HUES64 (cell line): Measurements from ENCODE around the gene RAVER2.
"Not testable (repeated sequence)": the region's sequence is repeated elsewhere in the genome, so short reads cannot be mapped to it uniquely, and the experiment has no call there.

Experiments
- H3K27ac ChIP-seq: 2 replicates; pipeline ENCODE4 v1.7.0; 2013; ENCODE audit warnings: low read depth, low read length, inconsistent platforms
- H3K27me3 ChIP-seq: 2 replicates; pipeline ENCODE4 v1.6.1; 2013; ENCODE audit warnings: mild to moderate bottlenecking, low read length; ENCODE audit not compliant: insufficient read depth
- H3K36me3 ChIP-seq: 2 replicates; pipeline ENCODE4 v1.6.1; 2013; ENCODE audit warnings: mild to moderate bottlenecking, low read length; ENCODE audit not compliant: insufficient read depth
- H3K4me1 ChIP-seq: 2 replicates; pipeline ENCODE4 v1.6.1; 2013; ENCODE audit warnings: mild to moderate bottlenecking, low read length, moderate library complexity; ENCODE audit not compliant: insufficient read depth
- H3K4me3 ChIP-seq: 2 replicates; pipeline ENCODE4 v1.5.1; 2013; ENCODE audit warnings: mild to moderate bottlenecking, low read length, moderate library complexity
- H3K9ac ChIP-seq: 2 replicates; pipeline ENCODE4 v1.6.1; 2013; ENCODE audit warnings: mild to moderate bottlenecking, low read depth, low read length
- H3K9me3 ChIP-seq: 2 replicates; pipeline ENCODE4 v1.6.1; 2013; ENCODE audit warnings: low read depth, low read length; ENCODE audit not compliant: insufficient read depth
- WGBS: fragments of 150-250, 120-280 bp; methylation state at CpG from one replicate; pipeline ENCODE4 v1.1.7; 2013; ENCODE audit warnings: missing lambda C conversion rate; 5-methylcytosine and 5-hydroxymethylcytosine counted together

RAVER2 gene

DNA sequence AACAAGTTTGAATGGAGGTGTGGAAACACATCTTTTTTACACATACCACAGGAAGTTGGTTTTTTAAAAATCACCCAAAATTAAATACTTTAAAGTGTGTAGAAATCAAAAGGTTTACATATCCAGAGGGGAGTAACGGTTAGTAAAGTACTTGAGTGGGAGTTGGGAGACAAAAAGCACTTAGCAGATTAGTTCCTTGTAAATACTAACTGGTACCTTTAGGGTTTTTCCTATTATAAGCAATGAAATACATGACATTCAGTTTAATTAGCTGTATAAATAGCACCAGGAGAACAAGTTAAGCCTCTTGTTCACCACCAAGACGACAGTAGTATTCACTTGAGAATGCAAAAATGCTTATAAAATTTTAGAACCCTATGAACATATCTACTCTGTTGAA lies 23.7 kb upstream of the RAVER2 start:
- H3K36me3 ChIP-seq = no peaks in the 10 kb centered on the region
- H3K4me3 ChIP-seq = no peak overlapping the region
- H3K27ac ChIP-seq = no peak overlapping the region
- WGBS = 83% methylated on average over 2 of the region's 2 CpGs
- H3K4me1 ChIP-seq = no peaks in the 10 kb centered on the region
- no peaks in the 10 kb centered on the region for H3K27me3 ChIP-seq
- H3K9ac ChIP-seq = no peak overlapping the region
- no peaks in the 10 kb centered on the region for H3K9me3 ChIP-seq

- Histone ChIP-seq H3K9me3 (no peaks in the 10 kb centered on the region), H3K4me3 (no peak overlapping the region), H3K27ac (no peak overlapping the region), H3K4me1 (no peaks in the 10 kb centered on the region), H3K9ac (no peak overlapping the region), H3K36me3 (no peaks in the 10 kb centered on the region), H3K27me3 (no peaks in the 10 kb centered on the region)
- 90% methylated on average over 2 of the region's 2 CpGs for WGBS
Measured at GRCh38 chr1:64721576-64722145, 23.2 kb upstream of the RAVER2 start.

GRCh38 chr1:64727861-64728260 lies 17.0 kb upstream of the RAVER2 start:
- no peak overlapping the region for H3K4me3 ChIP-seq
- H3K9ac ChIP-seq = no peak overlapping the region
- H3K27ac ChIP-seq = no peak overlapping the region
- no peaks in the 10 kb centered on the region for H3K4me1 ChIP-seq
- WGBS = 89% methylated on average over 1 of the region's 1 CpG
- no peaks in the 10 kb centered on the region for H3K9me3 ChIP-seq
- H3K36me3 ChIP-seq = no peaks in the 10 kb centered on the region
- H3K27me3 ChIP-seq = no peaks in the 10 kb centered on the region

DNA sequence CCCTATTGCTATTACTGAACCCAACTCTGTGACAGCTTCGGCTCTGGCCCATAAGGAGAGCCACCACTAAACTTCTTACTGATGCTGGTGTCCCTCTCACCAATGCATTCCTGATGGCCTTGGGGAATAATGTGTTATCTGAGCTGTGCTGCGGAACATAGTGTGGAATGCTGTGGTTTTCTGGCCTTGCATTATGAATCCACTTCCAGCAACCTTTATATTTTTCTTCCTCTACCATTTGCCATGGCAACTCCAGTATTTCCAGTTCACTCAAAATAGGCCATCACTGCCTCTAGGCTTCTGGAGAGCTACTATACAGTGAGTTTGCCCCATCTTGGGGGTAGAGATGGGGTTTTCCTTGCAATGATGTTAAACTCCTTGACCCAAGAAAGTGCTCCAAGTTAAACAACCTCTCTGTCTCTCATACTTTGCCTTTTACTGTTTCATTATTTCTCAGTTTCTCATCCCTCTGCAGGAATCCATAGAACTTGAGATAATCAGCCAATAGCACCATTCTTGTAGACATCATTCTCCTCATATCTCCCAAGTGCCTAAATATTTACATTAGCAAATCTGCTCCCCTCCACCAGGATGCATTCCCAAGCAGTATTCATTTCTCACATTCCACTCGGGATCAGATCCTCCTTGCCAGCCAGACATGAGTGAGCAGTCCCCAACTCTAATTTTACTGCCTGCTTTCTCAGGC lies 11.1 kb upstream of the RAVER2 start:
- no peaks in the 10 kb centered on the region for H3K9me3 ChIP-seq
- H3K4me1 ChIP-seq = no peaks in the 10 kb centered on the region
- H3K27me3 ChIP-seq = no peaks in the 10 kb centered on the region
- H3K36me3 ChIP-seq = no peaks in the 10 kb centered on the region
- 84% methylated on average over 2 of the region's 3 CpGs for WGBS
- H3K27ac ChIP-seq = no peak overlapping the region
- no peak overlapping the region for H3K9ac ChIP-seq
- no peak overlapping the region for H3K4me3 ChIP-seq

- no peaks in the 10 kb centered on the region for H3K4me1 ChIP-seq
- no peak overlapping the region for H3K9ac ChIP-seq
- WGBS = 58% methylated on average over 3 of the region's 3 CpGs
- no peak overlapping the region for H3K4me3 ChIP-seq
- no peaks in the 10 kb centered on the region for H3K36me3 ChIP-seq
- no peak overlapping the region for H3K27ac ChIP-seq
- no peaks in the 10 kb centered on the region for H3K9me3 ChIP-seq
- H3K27me3 ChIP-seq = peaks cover 2% of the 10 kb centered on the region; the same call in 1 of the 2 replicates
Measured at GRCh38 chr1:64734287-64734652, 10.6 kb upstream of the RAVER2 start.

- not testable (repeated sequence) for H3K36me3 ChIP-seq, H3K9me3 ChIP-seq, H3K27me3 ChIP-seq, H3K9ac ChIP-seq, H3K4me3 ChIP-seq, H3K4me1 ChIP-seq, H3K27ac ChIP-seq
- WGBS = 100% methylated on average over 1 of the region's 1 CpG
Measured at GRCh38 chr1:64740687-64741086, 4.2 kb upstream of the RAVER2 start.

DNA sequence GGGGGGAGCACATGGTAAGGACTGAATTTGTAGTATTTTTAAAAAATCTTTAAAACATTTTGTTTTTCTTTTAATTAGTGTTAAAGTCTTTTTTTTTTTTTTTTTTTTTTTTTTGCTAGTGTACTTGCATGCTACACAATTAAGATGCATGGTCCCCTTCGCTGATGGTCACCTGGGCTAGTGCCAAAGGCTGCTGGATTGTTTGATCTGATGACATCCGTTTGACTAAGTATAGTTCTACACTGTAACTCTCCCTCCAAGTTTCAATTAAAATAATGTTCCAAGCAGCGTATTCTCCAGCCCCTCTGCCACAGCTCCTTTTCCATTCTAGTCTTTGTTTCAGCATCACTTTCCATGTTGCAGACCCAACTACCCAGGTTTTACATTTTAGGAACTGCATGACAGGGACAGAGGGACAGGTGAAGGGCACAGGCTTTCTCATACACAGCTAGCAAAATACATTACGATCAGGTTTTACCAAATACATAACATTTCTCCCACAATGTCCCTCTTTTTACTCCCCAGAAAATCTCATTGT lies 852 bp upstream of the RAVER2 start:
- peaks cover 13% of the 10 kb centered on the region for H3K4me1 ChIP-seq
- 38% methylated on average over 4 of the region's 4 CpGs for WGBS

DNA sequence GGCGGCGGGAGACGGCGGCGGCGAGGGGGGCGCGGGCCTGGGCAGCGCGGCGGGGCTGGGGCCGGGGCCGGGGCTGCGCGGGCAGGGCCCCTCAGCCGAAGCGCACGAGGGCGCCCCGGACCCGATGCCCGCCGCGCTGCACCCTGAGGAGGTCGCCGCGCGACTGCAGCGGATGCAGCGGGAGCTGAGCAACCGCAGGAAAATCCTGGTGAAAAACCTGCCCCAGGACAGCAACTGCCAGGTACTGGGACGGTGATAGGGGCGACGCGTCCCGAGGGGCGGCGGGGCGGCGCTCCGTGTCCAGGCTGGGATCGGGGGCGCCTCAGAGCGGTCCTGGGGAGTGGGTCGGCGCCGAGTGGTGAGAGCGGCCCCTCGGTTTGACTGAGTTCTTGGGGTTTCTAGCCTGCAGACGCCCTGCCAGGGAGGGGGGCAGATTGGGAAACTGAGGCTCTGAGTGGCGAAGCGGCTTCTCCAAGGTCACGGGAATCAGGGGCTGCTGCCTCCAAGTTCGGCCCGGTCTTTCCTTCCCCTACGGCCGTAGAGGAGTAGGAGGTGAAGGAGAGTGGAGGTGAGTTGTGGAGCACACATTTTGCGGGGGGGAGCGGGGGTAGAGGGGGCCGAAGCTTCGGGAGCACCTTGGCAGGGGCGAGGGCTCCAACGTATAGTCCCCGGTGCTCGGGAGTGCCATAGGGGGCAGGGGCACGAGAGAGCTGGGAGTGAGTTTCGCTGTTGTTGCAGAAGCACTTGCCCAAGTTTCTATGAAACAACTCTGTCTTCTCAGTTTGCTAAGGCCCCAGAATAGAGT lies 508 bp downstream of the RAVER2 start:
- peak overlapping the region; percentile 85 for H3K4me3 ChIP-seq
- peaks cover 6% of the 10 kb centered on the region; the same call in 1 of the 2 replicates for H3K27me3 ChIP-seq
- H3K9ac ChIP-seq = peak overlapping the region; percentile 89
- under 1% methylated on average over 67 of the region's 67 CpGs for WGBS
- H3K36me3 ChIP-seq = no peaks in the 10 kb centered on the region
- peak overlapping the region; percentile 66; the same call in 1 of the 2 replicates for H3K27ac ChIP-seq
- H3K9me3 ChIP-seq = no peaks in the 10 kb centered on the region
- H3K4me1 ChIP-seq = peaks cover 14% of the 10 kb centered on the region

More for the DNA sequence above, 852 bp upstream of the RAVER2 start:
- peaks cover 9% of the 10 kb centered on the region; the same call in 1 of the 2 replicates for H3K27me3 ChIP-seq
- H3K27ac ChIP-seq = 0 out of 2 replicates have a peak overlapping the region, but pooled peaks have one; percentile 60
- H3K9me3 ChIP-seq = no peaks in the 10 kb centered on the region
- H3K36me3 ChIP-seq = no peaks in the 10 kb centered on the region
- peak overlapping the region; percentile 89 for H3K9ac ChIP-seq
- H3K4me3 ChIP-seq = peak overlapping the region; percentile 85

DNA sequence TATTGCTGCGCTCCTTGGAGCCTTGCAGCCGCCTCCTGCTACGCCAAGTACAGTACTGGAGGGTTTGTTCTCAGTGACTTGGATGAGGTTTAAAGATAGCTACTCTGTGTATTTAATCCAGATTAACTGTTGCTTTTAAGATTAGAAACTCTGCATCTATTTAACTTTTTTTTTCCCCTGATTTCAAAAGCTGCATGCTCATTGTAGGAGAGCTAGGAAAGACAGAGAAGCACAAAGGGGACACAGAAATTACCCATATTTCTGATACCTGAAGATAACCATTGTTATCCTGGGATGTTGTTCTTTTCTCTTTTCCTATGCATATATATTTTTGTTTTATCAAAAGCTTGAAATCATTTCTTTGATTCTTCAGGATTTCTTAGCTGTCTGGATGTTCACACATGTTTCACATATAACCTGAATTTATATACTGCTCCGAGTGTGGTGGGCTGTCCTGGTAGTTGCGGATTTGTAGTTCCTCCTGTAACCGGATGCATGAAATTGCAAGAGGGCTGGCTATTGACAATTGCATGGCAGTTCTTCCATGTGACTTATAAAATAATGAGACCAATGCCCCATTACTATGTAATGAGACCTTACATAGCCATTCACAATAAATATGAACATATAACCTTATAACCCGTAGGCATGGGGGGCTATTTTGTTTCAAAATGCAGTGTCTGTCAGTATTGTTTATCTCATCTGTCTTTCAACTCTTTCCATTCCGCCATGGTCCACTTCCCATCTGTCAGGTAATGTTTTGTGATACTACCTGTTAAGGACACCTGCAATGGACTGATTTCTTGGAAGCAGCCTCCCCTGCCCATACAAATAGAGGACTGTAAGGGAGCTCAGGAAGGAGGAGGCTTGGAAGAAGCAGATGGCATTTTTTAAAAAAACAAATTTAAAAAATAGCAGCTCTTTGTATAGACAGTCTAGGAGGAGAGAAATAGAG lies 1.4 kb downstream of the RAVER2 start:
- peaks cover 6% of the 10 kb centered on the region; the same call in 1 of the 2 replicates for H3K27me3 ChIP-seq
- no peaks in the 10 kb centered on the region for H3K9me3 ChIP-seq
- H3K4me1 ChIP-seq = peaks cover 20% of the 10 kb centered on the region
- H3K36me3 ChIP-seq = no peaks in the 10 kb centered on the region
- 44% methylated on average over 7 of the region's 8 CpGs for WGBS
- H3K4me3 ChIP-seq = peak overlapping the region; percentile 85
- no peak overlapping the region for H3K27ac ChIP-seq
- peak overlapping the region; percentile 89 for H3K9ac ChIP-seq

DNA sequence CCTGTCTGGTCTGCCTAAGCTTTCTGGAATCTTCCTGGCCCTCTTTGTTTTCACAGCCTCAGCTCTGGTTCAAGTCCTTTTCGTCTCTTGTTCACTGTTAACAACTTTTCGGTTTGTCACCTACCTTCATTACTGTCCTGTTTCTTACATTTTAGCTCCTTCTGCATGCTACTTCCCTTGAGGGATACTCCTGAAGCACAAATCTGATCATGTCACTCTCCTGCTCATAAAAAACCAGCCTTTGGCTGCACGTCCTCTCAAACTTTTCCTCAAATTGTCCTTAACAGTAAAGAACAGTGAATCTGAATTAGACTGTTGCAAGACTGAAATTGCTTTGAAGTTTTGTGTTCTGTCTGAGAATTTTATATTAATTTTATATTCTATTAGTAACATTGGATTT lies 3.3 kb downstream of the RAVER2 start:
- H3K4me1 ChIP-seq = peaks cover 20% of the 10 kb centered on the region
- no peak overlapping the region for H3K4me3 ChIP-seq

More for the DNA sequence above, 3.3 kb downstream of the RAVER2 start:
- H3K36me3 ChIP-seq = no peaks in the 10 kb centered on the region
- WGBS = 83% methylated on average over 3 of the region's 3 CpGs
- no peak overlapping the region for H3K9ac ChIP-seq
- no peak overlapping the region for H3K27ac ChIP-seq
- no peaks in the 10 kb centered on the region for H3K9me3 ChIP-seq
- 0 out of 2 replicates have a peak, but pooled peaks cover 3% of the 10 kb centered on the region for H3K27me3 ChIP-seq
